Karpas-422 (cell line): ENCODE results near the gene HFM1. TPM values are rescaled to one million over a fixed set of nuclear protein-coding genes. Genes with fewer than 3 reads are reported as not detected.
"Not testable (repeated sequence)": the region's sequence is repeated elsewhere in the genome, so short reads cannot be mapped to it uniquely, and the experiment has no call there.

Source experiments
- DNase-seq: peaks from one replicate; pipeline ENCODE4 v3.0.0-alpha.2; 2015
- H2AFZ ChIP-seq: fragments of 200-600 bp; sonication (generic); 2 replicates; pipeline ENCODE4 v1.6.1; 2014; ENCODE audit warnings: antibody characterized with exemption, low read length, mixed read lengths
- H3K27ac ChIP-seq: fragments of 200-600 bp; sonication (generic); 2 replicates; pipeline ENCODE4 v1.5.1; 2014; ENCODE audit warnings: mild to moderate bottlenecking, low read length, moderate library complexity
- H3K27me3 ChIP-seq: fragments of 200-600 bp; sonication (generic); 2 replicates; pipeline ENCODE4 v1.6.1; 2014; ENCODE audit warnings: low read length, mixed read lengths
- H3K36me3 ChIP-seq: fragments of 200-600 bp; sonication (generic); 2 replicates; pipeline ENCODE4 v1.6.1; 2014; ENCODE audit warnings: low read length, mixed read lengths; ENCODE audit not compliant: insufficient read depth
- H3K4me1 ChIP-seq: fragments of 200-600 bp; sonication (generic); 2 replicates; pipeline ENCODE4 v1.6.1; 2014; ENCODE audit warnings: mild to moderate bottlenecking, low read length, mixed read lengths
- H3K4me2 ChIP-seq: fragments of 200-600 bp; sonication (generic); 2 replicates; pipeline ENCODE4 v1.6.1; 2014; ENCODE audit warnings: low read length, low read depth, mild to moderate bottlenecking; ENCODE audit not compliant: poor library complexity, severe bottlenecking
- H3K4me3 ChIP-seq: fragments of 200-600 bp; sonication (generic); 2 replicates; pipeline ENCODE4 v1.5.1; 2014; ENCODE audit warnings: mild to moderate bottlenecking, antibody characterized with exemption, low read length, mixed read lengths
- H3K79me2 ChIP-seq: fragments of 200-600 bp; sonication (generic); 2 replicates; pipeline ENCODE4 v1.6.1; 2014; ENCODE audit warnings: mild to moderate bottlenecking, low read length, mixed read lengths
- H3K9ac ChIP-seq: fragments of 200-600 bp; sonication (generic); 2 replicates; pipeline ENCODE4 v1.6.0; 2014; ENCODE audit warnings: low read length
- H3K9me2 ChIP-seq: fragments of 200-600 bp; sonication (generic), shearing (Covaris generic); replicated peaks from 2 replicates; pipeline ENCODE4 v1.6.0; 2014; ENCODE audit warnings: mild to moderate bottlenecking, low read length, moderate library complexity; ENCODE audit not compliant: insufficient read depth
- H3K9me3 ChIP-seq: fragments of 300-700, 200-600 bp; sonication (generic); 2 replicates; pipeline ENCODE4 v1.6.1; 2014; ENCODE audit warnings: low read length, mixed read lengths
- H4K20me1 ChIP-seq: fragments of 200-600 bp; sonication (generic); 2 replicates; pipeline ENCODE4 v1.6.1; 2014; ENCODE audit warnings: mild to moderate bottlenecking, antibody characterized with exemption, low read length, low read depth; ENCODE audit not compliant: insufficient read depth
- total RNA-seq: library from RNA; depleted of rRNA; stranded (reverse); fragments of >200 nt; shearing (Covaris generic); gene quantifications from 2 replicates; pipeline ENCODE4 v1.2.3, GENCODE V29; 2014; ENCODE audit warnings: low replicate concordance

Gene HFM1
- total RNA-seq, 1 experiment from 2014 or later: not detected

DNA sequence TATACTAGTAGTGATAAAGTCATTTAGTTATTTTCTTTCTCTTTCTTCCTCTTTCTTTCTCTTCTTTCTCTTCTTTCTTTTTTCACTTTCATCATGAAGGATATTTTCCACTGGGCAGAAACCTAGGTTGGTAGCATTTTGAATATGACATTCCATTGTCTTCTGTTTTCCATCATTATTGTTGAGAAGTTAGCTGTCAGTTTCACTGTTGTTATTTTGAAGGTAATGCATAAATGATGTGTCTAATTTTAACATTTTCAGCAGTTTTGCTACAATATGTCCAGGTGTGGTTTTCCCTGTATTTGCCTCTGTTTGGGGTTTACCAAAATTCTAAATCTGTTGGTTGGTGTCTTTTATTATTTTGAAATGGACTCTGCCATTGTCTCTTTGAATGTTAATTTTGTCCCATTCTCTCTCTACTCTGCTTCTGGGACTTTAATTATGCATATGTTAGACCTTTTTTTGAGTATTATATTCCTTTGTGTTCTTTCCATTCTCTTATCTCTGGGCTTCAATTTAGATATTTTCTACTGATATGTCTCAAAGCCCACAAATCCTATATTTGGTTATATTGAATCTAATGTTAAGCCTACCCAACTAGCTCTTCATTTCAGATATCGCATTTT is 96.7 kb downstream of the HFM1 start:
- no peak for DNase-seq
- Histone ChIP-seq H4K20me1 (no peaks in the 10 kb centered on the region), H3K27me3 (no peaks in the 10 kb centered on the region), H3K4me3 (no peak overlapping the region), H3K36me3 (no peaks in the 10 kb centered on the region), H3K9ac (no peak overlapping the region), H3K4me1 (no peaks in the 10 kb centered on the region), H3K9me2 (no peaks in the 10 kb centered on the region), H2AFZ (no peak overlapping the region), H3K9me3 (no peaks in the 10 kb centered on the region), H3K27ac (no peak overlapping the region), H3K79me2 (no peaks in the 10 kb centered on the region), H3K4me2 (no peak overlapping the region)

DNA sequence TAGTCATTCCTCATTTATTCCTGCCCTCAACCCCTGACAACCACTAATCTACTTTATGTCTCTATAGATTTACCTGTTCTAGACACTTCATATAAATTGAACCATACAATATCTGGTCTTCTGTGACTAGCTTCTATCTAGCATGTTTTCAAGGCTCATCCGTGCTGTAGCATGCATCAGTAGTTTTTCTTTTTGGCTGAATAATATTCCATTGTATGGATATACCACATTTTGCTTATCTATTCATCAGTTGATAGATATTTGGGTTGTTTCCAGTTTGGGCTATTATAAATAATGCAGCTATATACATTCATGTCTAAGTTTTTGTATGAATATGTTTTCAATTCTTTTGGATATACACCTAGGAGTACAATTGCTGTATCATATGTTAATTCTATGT is 101.5 kb downstream of the HFM1 start:
- Histone ChIP-seq H3K9ac (no peak overlapping the region), H3K4me3 (no peak overlapping the region), H3K9me2 (no peaks in the 10 kb centered on the region), H3K9me3 (no peaks in the 10 kb centered on the region), H3K27me3 (no peaks in the 10 kb centered on the region), H3K79me2 (no peaks in the 10 kb centered on the region), H3K36me3 (no peaks in the 10 kb centered on the region), H4K20me1 (no peaks in the 10 kb centered on the region), H3K27ac (no peak overlapping the region), H3K4me2 (no peak overlapping the region), H3K4me1 (no peaks in the 10 kb centered on the region), H2AFZ (no peak overlapping the region)
- DNase-seq: no peak

GRCh38 chr1:91288843-91289553 is 115.6 kb downstream of the HFM1 start:
- not testable (repeated sequence) for H3K9ac ChIP-seq, H4K20me1 ChIP-seq, H3K4me2 ChIP-seq, H3K27ac ChIP-seq, H3K79me2 ChIP-seq, H2AFZ ChIP-seq, H3K9me2 ChIP-seq, H3K4me1 ChIP-seq, H3K9me3 ChIP-seq, H3K27me3 ChIP-seq, H3K4me3 ChIP-seq, H3K36me3 ChIP-seq, DNase-seq

DNA sequence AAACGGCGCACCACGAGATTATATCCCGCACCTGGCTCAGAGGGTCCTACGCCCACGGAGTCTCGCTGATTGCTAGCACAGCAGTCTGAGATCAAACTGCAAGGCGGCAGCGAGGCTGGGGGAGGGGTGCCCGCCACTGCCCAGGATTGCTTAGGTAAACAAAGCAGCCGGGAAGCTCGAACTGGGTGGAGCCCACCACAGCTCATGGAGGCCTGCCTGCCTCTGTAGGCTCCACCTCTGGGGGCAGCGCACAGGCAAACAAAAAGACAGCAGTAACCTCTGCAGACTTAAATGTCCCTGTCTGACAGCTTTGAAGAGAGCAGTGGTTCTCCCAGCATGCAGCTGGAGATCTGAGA is 117.7 kb downstream of the HFM1 start:
- not testable (repeated sequence) for H4K20me1 ChIP-seq, H3K9ac ChIP-seq, H3K9me3 ChIP-seq, H3K36me3 ChIP-seq, H3K27me3 ChIP-seq, H3K27ac ChIP-seq, H2AFZ ChIP-seq, H3K79me2 ChIP-seq, H3K4me3 ChIP-seq, H3K4me1 ChIP-seq, H3K4me2 ChIP-seq, H3K9me2 ChIP-seq, DNase-seq

GRCh38 chr1:91286259-91286961 is 118.2 kb downstream of the HFM1 start:
- H2AFZ ChIP-seq, H3K4me2 ChIP-seq, H3K79me2 ChIP-seq, H3K36me3 ChIP-seq, H3K9me3 ChIP-seq, H3K4me1 ChIP-seq, H3K27me3 ChIP-seq, DNase-seq, H3K27ac ChIP-seq, H3K4me3 ChIP-seq, H3K9me2 ChIP-seq, H4K20me1 ChIP-seq, H3K9ac ChIP-seq: not testable (repeated sequence)

GRCh38 chr1:91283421-91283726 is 121.3 kb downstream of the HFM1 start:
- DNase-seq: no peak
- H3K9me3 ChIP-seq: no peaks in the 10 kb centered on the region
- no peaks in the 10 kb centered on the region for H3K36me3 ChIP-seq
- no peaks in the 10 kb centered on the region for H4K20me1 ChIP-seq
- no peak overlapping the region for H3K4me3 ChIP-seq
- no peak overlapping the region for H2AFZ ChIP-seq
- no peaks in the 10 kb centered on the region for H3K9me2 ChIP-seq
- H3K4me2 ChIP-seq: no peak overlapping the region
- H3K4me1 ChIP-seq: no peaks in the 10 kb centered on the region
- H3K27ac ChIP-seq: no peak overlapping the region
- H3K9ac ChIP-seq: no peak overlapping the region
- H3K79me2 ChIP-seq: no peaks in the 10 kb centered on the region
- no peaks in the 10 kb centered on the region for H3K27me3 ChIP-seq

GRCh38 chr1:91282695-91283420 is 121.8 kb downstream of the HFM1 start:
- no peaks in the 10 kb centered on the region for H3K36me3 ChIP-seq
- H3K4me1 ChIP-seq: no peaks in the 10 kb centered on the region
- H3K9me2 ChIP-seq: no peaks in the 10 kb centered on the region
- peak; percentile 81 for DNase-seq
- no peak overlapping the region for H3K4me3 ChIP-seq
- H3K27ac ChIP-seq: no peak overlapping the region
- no peaks in the 10 kb centered on the region for H3K79me2 ChIP-seq
- no peaks in the 10 kb centered on the region for H3K9me3 ChIP-seq
- H4K20me1 ChIP-seq: no peaks in the 10 kb centered on the region
- no peaks in the 10 kb centered on the region for H3K27me3 ChIP-seq
- H3K4me2 ChIP-seq: no peak overlapping the region
- H3K9ac ChIP-seq: no peak overlapping the region
- H2AFZ ChIP-seq: no peak overlapping the region

DNA sequence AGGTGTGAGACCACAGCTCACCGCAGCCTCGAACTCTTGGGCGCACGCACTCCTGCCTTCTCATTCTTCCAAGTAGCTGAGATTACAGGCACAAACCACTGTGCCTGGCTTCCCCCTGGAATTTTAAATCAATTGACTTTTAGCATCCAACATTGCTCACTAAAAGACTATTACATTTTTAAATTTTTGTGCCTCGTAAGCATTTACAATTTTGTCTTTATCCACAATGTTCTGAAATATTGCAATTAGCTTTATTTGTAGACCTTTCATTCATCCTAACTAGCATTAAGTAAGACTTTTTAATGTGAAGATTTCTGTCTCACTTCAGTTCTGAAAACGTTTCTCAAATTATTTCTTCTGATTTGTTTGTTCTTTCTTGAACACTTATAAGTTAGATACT is 122.9 kb downstream of the HFM1 start:
- Histone ChIP-seq H2AFZ (no peak overlapping the region; the same call in 1 of the 2 replicates), H3K36me3 (no peaks in the 10 kb centered on the region)
- DNase-seq: no peak

More for the DNA sequence above, 122.9 kb downstream of the HFM1 start:
- Histone ChIP-seq H3K27ac (no peak overlapping the region), H4K20me1 (no peaks in the 10 kb centered on the region), H3K79me2 (no peaks in the 10 kb centered on the region), H3K4me2 (no peak overlapping the region), H3K27me3 (no peaks in the 10 kb centered on the region), H3K9me3 (no peaks in the 10 kb centered on the region), H3K4me3 (no peak overlapping the region), H3K9ac (no peak overlapping the region), H3K4me1 (no peaks in the 10 kb centered on the region), H3K9me2 (no peaks in the 10 kb centered on the region)
